Thoracic aorta (tissue), 2 donors: ENCODE measurements around the gene GNL2. TPM values are rescaled to one million over a fixed set of nuclear protein-coding genes. Genes with fewer than 3 reads are reported as not detected.
A peak's percentile ranks its signal among the peaks of the same experiment; 100 is the strongest.
"Not testable (repeated sequence)": the region's sequence is repeated elsewhere in the genome, so short reads cannot be mapped to it uniquely, and the experiment has no call there.

Experiments used
- ATAC-seq: fragments of 150-250 bp; one replicate; pipeline ENCODE4 v1.8.0; 2017; ENCODE audit warnings: low read depth; ENCODE audit not compliant: insufficient number of reproducible peaks, low FRiP score
- DNase-seq: peaks from one replicate; pipeline ENCODE4 v3.0.0-alpha.2; 2020; ENCODE audit warnings: low spot score
- H3K27ac ChIP-seq, 2 donors: fragments of 200-600 bp; sonication (generic); 1 replicate in 1 of 2; 2 replicates in 1 of 2; pipeline ENCODE4 v1.5.1; 2016; ENCODE audit warnings: mild to moderate bottlenecking in 2 of 2, moderate library complexity in 2 of 2
- H3K27me3 ChIP-seq: fragments of 200-600 bp; sonication (generic); replicated peaks from 2 replicates; pipeline ENCODE4 v1.6.0; 2016; ENCODE audit warnings: mild to moderate bottlenecking; ENCODE audit not compliant: insufficient read depth
- H3K36me3 ChIP-seq: fragments of 200-600 bp; sonication (generic); one replicate; pipeline ENCODE4 v1.5.1; 2016
- H3K4me1 ChIP-seq, 2 donors: fragments of 200-600 bp; sonication (generic); 1 replicate in 1 of 2; 2 replicates in 1 of 2; pipeline versions ENCODE4 v1.5.1 to v1.6.0; 2016; ENCODE audit warnings: low read depth in 2 of 2, mild to moderate bottlenecking in 1 of 2; ENCODE audit not compliant: control insufficient read depth in 1 of 2
- H3K4me3 ChIP-seq: fragments of 200-600 bp; sonication (generic); 2 replicates; pipeline ENCODE4 v1.5.1; 2016; ENCODE audit warnings: mild to moderate bottlenecking
- H3K9me3 ChIP-seq: fragments of 200-600 bp; sonication (generic); 2 replicates; pipeline ENCODE4 v1.5.1; 2016
- CTCF ChIP-seq: fragments of 200-600 bp; sonication (generic); IDR thresholded peaks from one replicate; pipeline ENCODE4 v1.5.1; 2019; ENCODE audit warnings: antibody characterized with exemption
- total RNA-seq, 2 donors: library from RNA; depleted of rRNA; stranded (reverse); fragments of >200 nt; gene quantifications; one replicate each; pipeline versions ENCODE4 v1.1.0 to v1.2.3, GENCODE V29; 2016

The GNL2 gene
- total RNA-seq, 2 donors from 2014 or later: 37.0 to 53.6 TPM

- ATAC-seq (no peak), DNase-seq (no peak)
- no peak for TF ChIP-seq CTCF
Measured at GRCh38 chr1:37540036-37540785, 55.5 kb downstream of the GNL2 start.

GRCh38 chr1:37539154-37539553 lies 56.6 kb downstream of the GNL2 start:
- H3K4me3 ChIP-seq, H3K27ac ChIP-seq, ATAC-seq, DNase-seq, H3K9me3 ChIP-seq, H3K27me3 ChIP-seq, H3K4me1 ChIP-seq: not testable (repeated sequence)
- H3K36me3 ChIP-seq: peaks cover 51% of the 10 kb centered on the region

More at GRCh38 chr1:37540036-37540785, 55.5 kb downstream of the GNL2 start:
- no peak overlapping the region for H3K27ac ChIP-seq
- H3K36me3 ChIP-seq: peaks cover 55% of the 10 kb centered on the region
- H3K4me1 ChIP-seq: no peaks in the 10 kb centered on the region
- no peak overlapping the region for H3K4me3 ChIP-seq
- H3K27me3 ChIP-seq: no peaks in the 10 kb centered on the region
- no peaks in the 10 kb centered on the region for H3K9me3 ChIP-seq

DNA sequence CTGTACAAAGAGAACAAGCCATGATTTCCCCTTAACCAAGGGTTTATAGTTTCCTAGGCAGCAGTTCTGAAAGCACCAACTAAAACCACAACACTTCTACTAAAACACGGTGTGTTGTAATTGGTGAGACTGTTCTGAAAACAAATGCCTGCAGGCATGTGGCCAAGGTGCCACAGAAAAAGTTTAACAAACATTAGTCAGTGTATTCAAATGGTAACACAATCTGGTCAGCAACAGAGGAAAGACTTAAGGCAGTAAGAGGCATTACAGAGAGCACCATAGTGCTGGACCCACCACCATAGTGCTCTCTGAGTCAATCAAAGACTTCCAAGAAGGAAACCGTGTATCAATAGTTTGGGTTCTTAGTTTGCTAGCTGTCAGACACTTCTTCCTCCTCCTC lies 58.4 kb downstream of the GNL2 start:
- Histone ChIP-seq H3K36me3 (peaks cover 47% of the 10 kb centered on the region), H3K9me3 (no peaks in the 10 kb centered on the region), H3K4me1 (peaks cover 3 to 16% of the 10 kb centered on the region in 2 donors), H3K27ac (no peak overlapping the region), H3K27me3 (no peaks in the 10 kb centered on the region), H3K4me3 (no peak overlapping the region)
- DNase-seq (no peak), ATAC-seq (no peak)
- no peak for TF ChIP-seq CTCF

DNA sequence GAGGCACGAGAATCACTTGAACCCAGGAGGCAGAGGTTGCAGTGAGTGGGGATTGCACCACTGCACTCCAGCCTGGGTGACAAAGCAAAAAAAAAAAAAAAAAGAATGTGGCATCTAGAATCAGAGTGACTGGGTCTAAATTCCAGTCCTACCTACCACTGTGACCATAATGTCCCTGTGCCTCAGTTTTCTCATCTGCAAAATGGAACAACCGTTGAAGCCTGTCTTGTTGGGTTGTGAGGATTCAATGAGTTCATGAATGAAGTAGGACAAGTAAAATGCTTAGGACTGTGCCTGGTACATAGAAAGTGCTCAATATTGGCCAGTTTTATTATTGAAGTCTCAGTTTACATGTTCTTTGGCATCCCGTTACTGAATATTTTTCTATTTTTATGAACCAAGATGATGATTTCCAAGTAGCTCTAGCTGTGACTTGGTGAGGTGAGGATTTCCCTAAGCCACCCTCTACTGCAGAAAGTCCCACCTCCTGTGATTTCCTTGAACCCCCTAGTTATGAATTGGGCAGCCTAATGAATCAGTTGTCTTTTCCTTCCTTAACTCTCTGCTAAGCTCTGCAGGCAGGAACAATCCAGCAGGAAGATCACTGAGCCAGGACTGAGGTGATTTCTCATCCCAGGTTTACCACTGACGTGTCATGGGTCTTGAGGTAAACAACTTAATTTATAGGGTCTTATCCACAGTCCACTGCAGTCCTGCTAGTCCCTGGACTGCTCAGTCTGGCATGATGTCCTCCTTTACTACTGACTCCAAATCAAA lies 62.2 kb downstream of the GNL2 start:
- Histone ChIP-seq H3K36me3 (peaks cover 21% of the 10 kb centered on the region), H3K9me3 (no peaks in the 10 kb centered on the region), H3K4me1 (peaks cover 3 to 16% of the 10 kb centered on the region in 2 donors), H3K4me3 (no peak overlapping the region), H3K27ac (peak overlapping the region; percentile 45 to 77), H3K27me3 (no peaks in the 10 kb centered on the region)
- ATAC-seq (no peak), DNase-seq (no peak)
- no peak for TF ChIP-seq CTCF

- H3K27me3 ChIP-seq, H3K9me3 ChIP-seq, H3K27ac ChIP-seq, H3K4me3 ChIP-seq, DNase-seq, ATAC-seq: not testable (repeated sequence)
- Histone ChIP-seq H3K36me3 (peaks cover 16% of the 10 kb centered on the region), H3K4me1 (peaks cover 3 to 16% of the 10 kb centered on the region in 2 donors)
Measured at GRCh38 chr1:37532418-37533156, 63.1 kb downstream of the GNL2 start.

GRCh38 chr1:37529888-37530287 lies 65.8 kb downstream of the GNL2 start:
- H3K36me3 ChIP-seq, ATAC-seq, H3K9me3 ChIP-seq, DNase-seq, H3K4me3 ChIP-seq, H3K27me3 ChIP-seq, H3K27ac ChIP-seq: not testable (repeated sequence)
- H3K4me1 ChIP-seq: peaks cover 3 to 16% of the 10 kb centered on the region in 2 donors
